NCI-H748 treated with DMSO at 0.1 percent for 48 hours (cell line): ENCODE measurements around the gene C1S.

Source experiments
- DNase-seq: peaks from one replicate; lab custom pipeline; 2025; lab: John Stamatoyannopoulos, UW

C1S gene

GRCh38 chr12:7075939-7076338, 15.4 kb downstream of the C1S start:
- no peak for DNase-seq

- DNase-seq = no peak
Measured at GRCh38 chr12:7076493-7076892, 16.0 kb downstream of the C1S start.

- DNase-seq = no peak
Measured at GRCh38 chr12:7078163-7078562, 17.6 kb downstream of the C1S start.

- DNase-seq = no peak
Measured at GRCh38 chr12:7079826-7080125, 19.3 kb downstream of the C1S start.

- no peak for DNase-seq
Measured at GRCh38 chr12:7081037-7081436, 20.5 kb downstream of the C1S start.

GRCh38 chr12:7083125-7083524, 22.6 kb downstream of the C1S start:
- no peak for DNase-seq

GRCh38 chr12:7089196-7089871, 28.8 kb downstream of the C1S start:
- DNase-seq = no peak

GRCh38 chr12:7090222-7090998, 29.9 kb downstream of the C1S start:
- DNase-seq = no peak

- no peak for DNase-seq
Measured at GRCh38 chr12:7091171-7091570, 30.7 kb downstream of the C1S start.

- no peak for DNase-seq
Measured at GRCh38 chr12:7091660-7092228, 31.2 kb downstream of the C1S start.

- DNase-seq = peak; percentile 21
Measured at GRCh38 chr12:7092229-7092985, 31.9 kb downstream of the C1S start, which contains the start of gene C1R. TSS of gene C1R (minus strand) at chr12:7092445. CDS start at chr12:7092388, 57 bp downstream.

GRCh38 chr12:7092986-7093460, 32.5 kb downstream of the C1S start:
- no peak for DNase-seq

- DNase-seq = no peak
Measured at GRCh38 chr12:7093486-7093885, 33.0 kb downstream of the C1S start.

GRCh38 chr12:7093892-7094291, 33.4 kb downstream of the C1S start:
- DNase-seq = no peak

GRCh38 chr12:7096006-7096932, 35.8 kb downstream of the C1S start:
- no peak for DNase-seq

- no peak for DNase-seq
Measured at GRCh38 chr12:7096979-7097378, 36.5 kb downstream of the C1S start.

GRCh38 chr12:7099290-7099996, 38.9 kb downstream of the C1S start:
- DNase-seq = no peak

GRCh38 chr12:7100239-7100638, 39.7 kb downstream of the C1S start:
- no peak for DNase-seq

GRCh38 chr12:7101047-7101693, 40.7 kb downstream of the C1S start:
- no peak for DNase-seq

- DNase-seq = no peak
Measured at GRCh38 chr12:7101694-7102131, 41.2 kb downstream of the C1S start.
